Activated naive CD4-positive, alpha-beta T cell treated with anti-CD3 and anti-CD28 coated beads, Interleukin-2, amount 10 ng/mL, durations not matched to agents 7 days and 5 days (primary cell): ENCODE results near the gene LPP.

Experiments used
- CTCF ChIA-PET: fragments of 350-600 bp; sonication (Branson Sonifier 250); formaldehyde crosslinking; loops from one replicate; lab custom pipeline; 2021; ENCODE audit warnings: antibody characterized with exemption; lab: Charles Lee
- DNase-seq: peaks from one replicate; pipeline ENCODE4 v3.0.0-alpha.2; 2020
- H3K27ac Mint-ChIP-seq: one replicate; pipeline ENCODE4 v1.8.0; 2021; ENCODE audit warnings: mild to moderate bottlenecking, moderate library complexity, mixed read lengths
- H3K27me3 Mint-ChIP-seq: one replicate; pipeline ENCODE4 v1.8.0; 2021; ENCODE audit warnings: mild to moderate bottlenecking, mixed read lengths
- H3K36me3 Mint-ChIP-seq: one replicate; pipeline ENCODE4 v1.8.0; 2021; ENCODE audit warnings: mixed read lengths
- H3K4me1 Mint-ChIP-seq: one replicate; pipeline ENCODE4 v1.8.0; 2021; ENCODE audit warnings: mixed read lengths
- H3K4me3 Mint-ChIP-seq: one replicate; pipeline ENCODE4 v1.8.0; 2021; ENCODE audit warnings: mild to moderate bottlenecking, moderate library complexity, mixed read lengths
- H3K9me3 Mint-ChIP-seq: one replicate; pipeline ENCODE4 v1.8.0; 2021; ENCODE audit warnings: mixed read lengths

Gene LPP

GRCh38 chr3:188641076-188641475 is 487.1 kb downstream of the LPP start:
- peaks cover 4% of the 10 kb centered on the region for H3K36me3 Mint-ChIP-seq
- no peaks in the 10 kb centered on the region for H3K4me1 Mint-ChIP-seq
- CTCF ChIA-PET: no interaction called here
- no peak overlapping the region for H3K4me3 Mint-ChIP-seq
- H3K27ac Mint-ChIP-seq: no peak overlapping the region
- no peak for DNase-seq
- H3K9me3 Mint-ChIP-seq: no peaks in the 10 kb centered on the region
- no peaks in the 10 kb centered on the region for H3K27me3 Mint-ChIP-seq

GRCh38 chr3:188643736-188644135 is 489.8 kb downstream of the LPP start:
- H3K27me3 Mint-ChIP-seq: no peaks in the 10 kb centered on the region

GRCh38 chr3:188646592-188646991 is 492.6 kb downstream of the LPP start:
- DNase-seq: no peak
- H3K4me1 Mint-ChIP-seq: peaks cover 6% of the 10 kb centered on the region
- CTCF ChIA-PET: interaction anchor here (1.2 kb wide), 1 partner anchor 15 kb away, joined by 3 read pairs; no protein-coding TSS in a partner anchor
- H3K27ac Mint-ChIP-seq: no peak overlapping the region
- H3K4me3 Mint-ChIP-seq: no peak overlapping the region
- peaks cover 4% of the 10 kb centered on the region for H3K36me3 Mint-ChIP-seq
- H3K27me3 Mint-ChIP-seq: no peaks in the 10 kb centered on the region
- H3K9me3 Mint-ChIP-seq: peaks cover 4% of the 10 kb centered on the region

More at GRCh38 chr3:188643736-188644135, 489.8 kb downstream of the LPP start:
- peaks cover 1% of the 10 kb centered on the region for H3K36me3 Mint-ChIP-seq
- CTCF ChIA-PET: no interaction called here
- no peak overlapping the region for H3K27ac Mint-ChIP-seq
- H3K9me3 Mint-ChIP-seq: no peaks in the 10 kb centered on the region
- H3K4me1 Mint-ChIP-seq: peaks cover 6% of the 10 kb centered on the region
- no peak for DNase-seq
- no peak overlapping the region for H3K4me3 Mint-ChIP-seq

GRCh38 chr3:188647237-188647636 is 493.3 kb downstream of the LPP start:
- Mint-ChIP-seq H3K4me3 (no peak overlapping the region), H3K9me3 (peaks cover 8% of the 10 kb centered on the region), H3K27ac (no peak overlapping the region), H3K27me3 (no peaks in the 10 kb centered on the region), H3K4me1 (peaks cover 6% of the 10 kb centered on the region), H3K36me3 (peaks cover 4% of the 10 kb centered on the region)
- CTCF ChIA-PET: no interaction called here
- no peak for DNase-seq

- DNase-seq: no peak
- Mint-ChIP-seq H3K4me3 (no peak overlapping the region), H3K36me3 (peaks cover 4% of the 10 kb centered on the region), H3K9me3 (peaks cover 9% of the 10 kb centered on the region), H3K4me1 (peaks cover 6% of the 10 kb centered on the region), H3K27me3 (no peaks in the 10 kb centered on the region), H3K27ac (no peak overlapping the region)
- CTCF ChIA-PET: no interaction called here
Observed at GRCh38 chr3:188649521-188649920, 495.6 kb downstream of the LPP start.

- CTCF ChIA-PET: interaction anchor here (0.8 kb wide), 1 partner anchor 42 kb away, joined by 3 read pairs; no protein-coding TSS in a partner anchor
- DNase-seq: no peak
- no peaks in the 10 kb centered on the region for H3K27me3 Mint-ChIP-seq
- H3K27ac Mint-ChIP-seq: no peak overlapping the region
- H3K4me1 Mint-ChIP-seq: no peaks in the 10 kb centered on the region
- H3K9me3 Mint-ChIP-seq: peaks cover 6% of the 10 kb centered on the region
- H3K4me3 Mint-ChIP-seq: no peak overlapping the region
- peaks cover under 1% of the 10 kb centered on the region for H3K36me3 Mint-ChIP-seq
Observed at GRCh38 chr3:188656196-188656982, 502.4 kb downstream of the LPP start.

GRCh38 chr3:188658606-188659005 is 504.6 kb downstream of the LPP start:
- Mint-ChIP-seq H3K27me3 (no peaks in the 10 kb centered on the region), H3K36me3 (no peaks in the 10 kb centered on the region), H3K9me3 (no peaks in the 10 kb centered on the region), H3K4me3 (no peak overlapping the region), H3K27ac (no peak overlapping the region), H3K4me1 (no peaks in the 10 kb centered on the region)
- no peak for DNase-seq
- CTCF ChIA-PET: no interaction called here

- no peaks in the 10 kb centered on the region for H3K9me3 Mint-ChIP-seq
- no peak overlapping the region for H3K4me3 Mint-ChIP-seq
- H3K27me3 Mint-ChIP-seq: no peaks in the 10 kb centered on the region
- H3K36me3 Mint-ChIP-seq: no peaks in the 10 kb centered on the region
- H3K4me1 Mint-ChIP-seq: no peaks in the 10 kb centered on the region
- no peak overlapping the region for H3K27ac Mint-ChIP-seq
- no peak for DNase-seq
- CTCF ChIA-PET: no interaction called here
Observed at GRCh38 chr3:188659449-188660090, 505.6 kb downstream of the LPP start.

- H3K27me3 Mint-ChIP-seq: no peaks in the 10 kb centered on the region
- no peaks in the 10 kb centered on the region for H3K9me3 Mint-ChIP-seq
- H3K36me3 Mint-ChIP-seq: no peaks in the 10 kb centered on the region
- DNase-seq: no peak
- no peak overlapping the region for H3K27ac Mint-ChIP-seq
- H3K4me1 Mint-ChIP-seq: no peaks in the 10 kb centered on the region
- H3K4me3 Mint-ChIP-seq: no peak overlapping the region
- CTCF ChIA-PET: no interaction called here
Observed at GRCh38 chr3:188660415-188660814, 506.5 kb downstream of the LPP start.

GRCh38 chr3:188661806-188662205 is 507.8 kb downstream of the LPP start:
- Mint-ChIP-seq H3K9me3 (no peaks in the 10 kb centered on the region), H3K36me3 (no peaks in the 10 kb centered on the region), H3K4me1 (no peaks in the 10 kb centered on the region), H3K4me3 (no peak overlapping the region), H3K27me3 (no peaks in the 10 kb centered on the region), H3K27ac (no peak overlapping the region)
- CTCF ChIA-PET: interaction anchor here (0.6 kb wide), 1 partner anchor 252 kb away, joined by 3 read pairs; no protein-coding TSS in a partner anchor
- no peak for DNase-seq

GRCh38 chr3:188662214-188662613 is 508.3 kb downstream of the LPP start:
- no peaks in the 10 kb centered on the region for H3K4me1 Mint-ChIP-seq
- H3K4me3 Mint-ChIP-seq: no peak overlapping the region
- no peaks in the 10 kb centered on the region for H3K9me3 Mint-ChIP-seq
- H3K27me3 Mint-ChIP-seq: no peaks in the 10 kb centered on the region
- H3K27ac Mint-ChIP-seq: no peak overlapping the region
- CTCF ChIA-PET: interaction anchor here (0.6 kb wide), 1 partner anchor 251 kb away, joined by 3 read pairs; no protein-coding TSS in a partner anchor
- no peak for DNase-seq
- no peaks in the 10 kb centered on the region for H3K36me3 Mint-ChIP-seq

GRCh38 chr3:188662795-188663194 is 508.8 kb downstream of the LPP start:
- no peaks in the 10 kb centered on the region for H3K9me3 Mint-ChIP-seq
- H3K4me1 Mint-ChIP-seq: no peaks in the 10 kb centered on the region
- no peak overlapping the region for H3K4me3 Mint-ChIP-seq
- no peak for DNase-seq
- H3K27me3 Mint-ChIP-seq: no peaks in the 10 kb centered on the region
- H3K27ac Mint-ChIP-seq: no peak overlapping the region
- H3K36me3 Mint-ChIP-seq: no peaks in the 10 kb centered on the region
- CTCF ChIA-PET: interaction anchor here (1.0 to 1.3 kb wide), 2 partner anchors 9 to 45 kb away, joined by 3 read pairs; no protein-coding TSS in a partner anchor

GRCh38 chr3:188663839-188664238 is 509.9 kb downstream of the LPP start:
- DNase-seq: no peak
- no peaks in the 10 kb centered on the region for H3K36me3 Mint-ChIP-seq
- no peak overlapping the region for H3K4me3 Mint-ChIP-seq
- no peaks in the 10 kb centered on the region for H3K4me1 Mint-ChIP-seq
- CTCF ChIA-PET: interaction anchor here (1.0 to 1.3 kb wide), 4 partner anchors 10 to 925 kb away, joined by 3 to 11 read pairs (median 4); no protein-coding TSS in a partner anchor
- no peak overlapping the region for H3K27ac Mint-ChIP-seq
- H3K27me3 Mint-ChIP-seq: no peaks in the 10 kb centered on the region
- no peaks in the 10 kb centered on the region for H3K9me3 Mint-ChIP-seq

GRCh38 chr3:188664795-188665194 is 510.8 kb downstream of the LPP start:
- no peaks in the 10 kb centered on the region for H3K4me1 Mint-ChIP-seq
- no peak for DNase-seq
- H3K36me3 Mint-ChIP-seq: no peaks in the 10 kb centered on the region
- no peak overlapping the region for H3K27ac Mint-ChIP-seq
- no peaks in the 10 kb centered on the region for H3K27me3 Mint-ChIP-seq
- no peak overlapping the region for H3K4me3 Mint-ChIP-seq
- CTCF ChIA-PET: interaction anchor here (1.0 to 1.3 kb wide), 3 partner anchors 612 to 926 kb away, joined by 3 to 11 read pairs (median 4); no protein-coding TSS in a partner anchor
- H3K9me3 Mint-ChIP-seq: no peaks in the 10 kb centered on the region
